Ovary (tissue), 9 donors: Measurements from ENCODE around the gene NEK4. TPM values are rescaled to one million over a fixed set of nuclear protein-coding genes. Genes with fewer than 3 reads are reported as not detected.
A peak's percentile ranks its signal among the peaks of the same experiment; 100 is the strongest.

Source experiments
- DNase-seq, 5 donors: peaks; one replicate each; pipeline ENCODE4 v3.0.0-alpha.2; 2019 to 2020
- H3K27ac ChIP-seq, 2 donors: fragments of 200-600 bp; one replicate each; pipeline versions ENCODE4 v1.5.1 to v1.8.0; 2019 to 2022
- H3K27me3 ChIP-seq: fragments of 200-600 bp; one replicate; pipeline ENCODE4 v1.8.0; 2022
- H3K36me3 ChIP-seq: fragments of 200-600 bp; sonication (generic); one replicate; pipeline ENCODE4 v1.5.1; 2019
- H3K4me1 ChIP-seq: one replicate; pipeline ENCODE4 v1.8.1; 2013; ENCODE audit warnings: mild to moderate bottlenecking, moderate library complexity; ENCODE audit not compliant: insufficient read depth
- H3K4me3 ChIP-seq: fragments of 200-600 bp; sonication (generic); one replicate; pipeline ENCODE4 v1.5.1; 2017
- H3K9me3 ChIP-seq, 2 donors: fragments of 200-600 bp in 1 of 2; sonication (generic) in 1 of 2; one replicate each; pipeline versions ENCODE4 v1.5.1 to v1.8.1; 2013 to 2019; ENCODE audit warnings: mild to moderate bottlenecking in 1 of 2, moderate library complexity in 1 of 2
- CTCF ChIP-seq, 3 donors: fragments of 450-650 bp in 2 of 3; fragments of 200-600 bp in 1 of 3; IDR thresholded peaks; one replicate each; pipeline versions ENCODE4 v1.5.1 to v1.8.0; 2016 to 2022; ENCODE audit warnings: antibody characterized with exemption in 3 of 3, mild to moderate bottlenecking in 1 of 3
- EP300 ChIP-seq: sonication (generic); formaldehyde crosslinking; IDR thresholded peaks from one replicate; pipeline ENCODE4 v1.6.1; 2017; ENCODE audit warnings: antibody characterized with exemption
- POLR2A ChIP-seq: fragments of 450-650 bp; IDR thresholded peaks from one replicate; pipeline ENCODE4 v1.6.1; 2017; ENCODE audit warnings: antibody characterized with exemption, mild to moderate bottlenecking, moderate library complexity
- WGBS, 3 donors: extraction: QIAGEN DNeasy Blood & Tissue Kit in 1 of 3; methylation state at CpG; one replicate each; pipeline versions ENCODE4 v1.1.5 to v1.1.7; 2013 to 2017; 5-methylcytosine and 5-hydroxymethylcytosine counted together
- intact Hi-C, 4 donors: fragments of 100-400 bp; cut with DNase I; formaldehyde crosslinking; loops; one replicate each; pipeline versions ENCODE4 v1.11.0 to v1.15.1; 2022 to 2023
- polyA plus RNA-seq, 2 donors: library from polyadenylated mRNA; stranded (reverse); fragments of 200-250 nt in 1 of 2; fragments of 350-450 nt in 1 of 2; fragmentation: Illumina TruSeq in 1 of 2; extraction: RNeasy Lipid Tissue Mini Kit (QIAGEN cat#74804) in 1 of 2; gene quantifications; one replicate each; pipeline ENCODE4 v1.2.3, GENCODE V29; 2013 to 2014
- total RNA-seq, 7 donors: library from RNA; depleted of rRNA in 2 of 7; stranded (reverse); fragments of >200 nt in 2 of 7; fragmentation: NEBNext Ultra II Directional in 3 of 7; extraction: Animal tissue kit (Norgen Biotek cat#: 25700) in 3 of 7; gene quantifications; one replicate each; pipeline versions ENCODE4 v1.1.0 to v1.2.4, GENCODE V29; 2016 to 2023
- donor health status: DM: no; HTN: no; CAD: no; lungs with moderate emphysema.
- donor health status: DM: no; HTN: no; CAD: no.
- donor health status: Bipolar disorder and iron deficiency.
- donor health status: DM: yes; HTN: yes; CAD: no.
- donor health status: DM: no; HTN: no; CAD: no.
- donor health status: DM: yes; HTN: yes; CAD: no.

NEK4 gene
- total and polyA plus RNA-seq, 9 donors = 8.5 to 45.9 (median 31.0) TPM

DNA sequence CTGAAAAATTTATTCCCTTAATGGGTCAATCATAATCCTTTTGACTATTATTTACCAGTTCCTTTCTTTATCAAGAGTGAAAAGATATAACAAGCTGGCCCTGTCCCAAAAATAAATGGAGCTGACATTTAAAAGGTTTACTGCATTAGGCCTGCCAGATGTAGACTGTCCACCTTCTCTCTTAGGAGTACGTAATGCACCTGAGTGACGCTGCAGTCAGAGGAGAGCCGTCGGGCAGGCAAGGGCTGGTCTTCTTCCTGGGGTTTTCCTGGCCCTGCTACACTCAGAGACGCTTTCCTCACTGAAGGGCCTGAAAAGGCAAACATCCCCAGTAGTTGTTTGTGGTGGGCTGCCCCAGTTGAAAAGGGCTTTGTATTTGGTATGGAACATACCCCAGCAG lies 27.6 kb downstream of the NEK4 start:
- no peak for DNase-seq
- TF ChIP-seq EP300 (no peak), POLR2A (no peak), CTCF (IDR thresholded peaks at IDR 0.05) (no peak)
- H3K36me3 ChIP-seq = no peaks in the 10 kb centered on the region
- WGBS, 3 donors = 82 to 86% (median 82%) methylated on average over 5 of the region's 5 CpGs
- H3K4me1 ChIP-seq = no peaks in the 10 kb centered on the region
- no peak overlapping the region for H3K27ac ChIP-seq
- no peak overlapping the region for H3K4me3 ChIP-seq
- no peaks in the 10 kb centered on the region for H3K9me3 ChIP-seq
- H3K27me3 ChIP-seq = no peaks in the 10 kb centered on the region
- intact Hi-C loops = loop anchor here in 1 of 4 donors (5.0 kb wide), 1 partner anchor 329 kb away; no protein-coding TSS in a partner anchor

GRCh38 chr3:52742418-52743041 lies 28.2 kb downstream of the NEK4 start:
- Histone ChIP-seq H3K36me3 (no peaks in the 10 kb centered on the region), H3K9me3 (no peaks in the 10 kb centered on the region), H3K27ac (no peak overlapping the region), H3K4me1 (no peaks in the 10 kb centered on the region), H3K4me3 (no peak overlapping the region), H3K27me3 (no peaks in the 10 kb centered on the region)
- no peak for TF ChIP-seq POLR2A
- TF ChIP-seq CTCF (IDR thresholded peaks at IDR 0.05) = peak in 1 of 3 donors; percentile 39
- TF ChIP-seq EP300 = no peak
- WGBS, 3 donors = 76 to 85% (median 84%) methylated on average over 3 of the region's 3 CpGs
- no peak for DNase-seq
- intact Hi-C loops = loop anchor here in 1 of 4 donors (5.0 kb wide), 1 partner anchor 330 kb away; no protein-coding TSS in a partner anchor

- intact Hi-C loops = loop anchor here in 1 of 4 donors (5.0 kb wide), 1 partner anchor 333 kb away; no protein-coding TSS in a partner anchor
- WGBS, 3 donors = 60 to 65% (median 65%) methylated on average over 1 of the region's 1 CpG
These were observed 31.0 kb downstream of the NEK4 start for GRCh38 chr3:52739730-52740129.

GRCh38 chr3:52733256-52733891 lies 37.4 kb downstream of the NEK4 start:
- H3K36me3 ChIP-seq = no peaks in the 10 kb centered on the region
- H3K9me3 ChIP-seq = no peaks in the 10 kb centered on the region
- WGBS, 3 donors = 85 to 96% (median 85%) methylated on average over 10 of the region's 10 CpGs

More at GRCh38 chr3:52739730-52740129, 31.0 kb downstream of the NEK4 start:
- H3K36me3 ChIP-seq = no peaks in the 10 kb centered on the region
- no peaks in the 10 kb centered on the region for H3K27me3 ChIP-seq
- H3K9me3 ChIP-seq = no peaks in the 10 kb centered on the region
- H3K4me1 ChIP-seq = no peaks in the 10 kb centered on the region
- DNase-seq = no peak
- no peak overlapping the region for H3K27ac ChIP-seq
- TF ChIP-seq POLR2A (no peak), EP300 (no peak), CTCF (IDR thresholded peaks at IDR 0.05) (no peak)
- no peak overlapping the region for H3K4me3 ChIP-seq

More at GRCh38 chr3:52733256-52733891, 37.4 kb downstream of the NEK4 start:
- no peak for DNase-seq
- no peaks in the 10 kb centered on the region for H3K4me1 ChIP-seq
- TF ChIP-seq POLR2A = no peak
- TF ChIP-seq EP300 = no peak
- no peak for TF ChIP-seq CTCF (IDR thresholded peaks at IDR 0.05)
- H3K27ac ChIP-seq = no peak overlapping the region
- H3K27me3 ChIP-seq = no peaks in the 10 kb centered on the region
- H3K4me3 ChIP-seq = no peak overlapping the region
- intact Hi-C loops = no loop called here
